HG03025 (cell line): ENCODE data around the gene TANGO2.
"Not testable (repeated sequence)": the region's sequence is repeated elsewhere in the genome, so short reads cannot be mapped to it uniquely, and the experiment has no call there.

Experiments used
- ATAC-seq: cut with Tn5 transposase; IDR thresholded peaks from one replicate; pipeline ENCODE4 v1.9.1; 2021; ENCODE audit warnings: mild to moderate bottlenecking, moderate library complexity; ENCODE audit not compliant: unreplicated experiment, low FRiP score

Gene TANGO2

GRCh38 chr22:20060700-20061480 lies 40.0 kb downstream of the TANGO2 start:
- ATAC-seq = no peak

- no peak for ATAC-seq
Observed at GRCh38 chr22:20061481-20061861, 40.6 kb downstream of the TANGO2 start.

GRCh38 chr22:20062043-20062765 lies 41.3 kb downstream of the TANGO2 start:
- no peak for ATAC-seq

GRCh38 chr22:20062766-20063083 lies 41.8 kb downstream of the TANGO2 start:
- ATAC-seq = no peak

GRCh38 chr22:20063271-20064139 lies 42.6 kb downstream of the TANGO2 start:
- ATAC-seq = no peak

- ATAC-seq = no peak
Observed at GRCh38 chr22:20064140-20064480, 43.2 kb downstream of the TANGO2 start.

- no peak for ATAC-seq
Observed at GRCh38 chr22:20064545-20065262, 43.8 kb downstream of the TANGO2 start.

- no peak for ATAC-seq
Observed at GRCh38 chr22:20065896-20066616, 45.1 kb downstream of the TANGO2 start.

- no peak for ATAC-seq
Observed at GRCh38 chr22:20066617-20067383, 45.9 kb downstream of the TANGO2 start.

- ATAC-seq = not testable (repeated sequence)
Observed at GRCh38 chr22:20067384-20067682, 46.4 kb downstream of the TANGO2 start.

- ATAC-seq = no peak
Observed at GRCh38 chr22:20068640-20069039, 47.7 kb downstream of the TANGO2 start.

GRCh38 chr22:20069331-20070042 lies 48.6 kb downstream of the TANGO2 start:
- no peak for ATAC-seq

- no peak for ATAC-seq
Observed at GRCh38 chr22:20071524-20071972, 50.6 kb downstream of the TANGO2 start.

GRCh38 chr22:20076627-20077172 lies 55.8 kb downstream of the TANGO2 start:
- no peak for ATAC-seq

GRCh38 chr22:20079745-20080444 lies 59.0 kb downstream of the TANGO2 start, which contains the start of gene DGCR8:
DGCR8 (plus strand) TSS chr22:20080241; CDS start chr22:20085964, 5,723 bp downstream.
- peak; percentile 72 for ATAC-seq

- peak; percentile 43 for ATAC-seq
Observed at GRCh38 chr22:20080445-20080775, 59.5 kb downstream of the TANGO2 start.

- no peak for ATAC-seq
Observed at GRCh38 chr22:20080776-20081654, 60.1 kb downstream of the TANGO2 start.
